HG03565 (cell line): ENCODE measurements around the gene NCOR1.
"Not testable (repeated sequence)": the region's sequence is repeated elsewhere in the genome, so short reads cannot be mapped to it uniquely, and the experiment has no call there.

ENCODE experiments used
- ATAC-seq: cut with Tn5 transposase; IDR thresholded peaks from one replicate; pipeline ENCODE4 v1.9.1; 2021; ENCODE audit warnings: mild to moderate bottlenecking, moderate library complexity; ENCODE audit not compliant: unreplicated experiment

NCOR1 gene

DNA sequence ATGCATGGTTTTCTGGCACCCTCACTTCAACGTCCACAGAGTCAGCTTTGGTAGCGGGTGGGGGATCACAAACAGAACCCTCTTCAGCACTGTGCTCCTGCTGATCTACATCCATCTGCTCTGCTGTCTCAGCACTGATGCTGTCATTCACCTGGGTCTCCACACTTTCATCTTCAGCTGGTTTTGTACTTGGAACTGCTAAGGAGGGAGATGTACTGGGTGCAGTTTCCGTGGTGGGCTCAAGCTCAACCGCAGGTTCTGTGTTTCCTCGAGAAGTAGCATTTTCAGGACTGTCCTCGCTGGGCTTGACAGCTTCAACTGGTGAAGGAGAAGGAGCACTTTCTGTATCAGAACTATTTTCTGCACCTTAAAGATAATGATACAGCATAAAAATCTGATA lies 113.9 kb downstream of the NCOR1 start:
- no peak for ATAC-seq

DNA sequence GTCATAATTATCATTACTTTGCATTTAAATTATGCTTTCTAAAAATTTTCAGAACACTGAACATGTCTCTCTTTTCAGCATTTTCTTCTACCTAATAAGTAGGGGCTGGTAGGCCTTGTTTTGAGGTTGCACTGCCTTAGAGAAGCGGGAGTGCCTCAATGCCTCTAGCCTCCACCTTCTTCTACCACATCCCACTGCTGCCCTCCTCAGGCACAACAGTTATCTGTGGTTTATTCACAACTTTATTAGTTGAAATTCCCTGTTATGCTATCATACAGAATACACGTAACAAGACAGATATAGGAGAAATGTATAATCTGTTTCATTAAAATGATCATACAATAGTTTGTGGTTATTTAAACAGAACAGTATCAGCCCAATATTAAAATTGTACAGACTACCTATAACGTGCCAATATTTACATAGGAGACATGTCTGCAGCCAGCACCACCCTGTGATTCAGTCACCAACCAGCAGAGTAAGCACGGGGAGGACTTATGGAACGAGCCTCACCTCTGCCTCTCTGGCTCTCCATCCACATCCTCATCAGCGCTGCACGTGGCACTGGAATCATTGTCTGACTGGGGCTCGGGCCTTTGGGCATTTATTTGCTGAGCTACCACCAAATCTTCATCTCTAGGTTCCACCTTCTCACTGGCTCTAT lies 114.5 kb downstream of the NCOR1 start:
- no peak for ATAC-seq

DNA sequence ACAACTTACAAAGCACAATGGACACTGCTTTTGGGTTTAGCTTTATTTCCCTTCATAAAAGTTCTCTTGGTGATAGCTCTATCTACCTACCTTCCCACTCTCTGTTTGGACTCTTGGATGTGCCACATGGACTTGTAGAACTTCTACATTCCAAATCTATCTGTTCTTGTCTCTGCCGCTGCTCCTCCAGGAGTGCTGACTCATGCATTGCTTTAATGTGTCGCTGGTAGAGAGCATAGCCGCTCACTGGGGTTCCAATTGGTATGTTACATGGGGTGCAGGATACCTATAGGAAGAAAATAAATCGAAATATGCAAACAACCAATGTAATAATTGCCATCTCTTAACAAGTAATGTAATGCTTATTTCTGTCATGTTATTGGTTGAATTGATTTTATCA lies 123.6 kb downstream of the NCOR1 start:
- ATAC-seq, result no peak

DNA sequence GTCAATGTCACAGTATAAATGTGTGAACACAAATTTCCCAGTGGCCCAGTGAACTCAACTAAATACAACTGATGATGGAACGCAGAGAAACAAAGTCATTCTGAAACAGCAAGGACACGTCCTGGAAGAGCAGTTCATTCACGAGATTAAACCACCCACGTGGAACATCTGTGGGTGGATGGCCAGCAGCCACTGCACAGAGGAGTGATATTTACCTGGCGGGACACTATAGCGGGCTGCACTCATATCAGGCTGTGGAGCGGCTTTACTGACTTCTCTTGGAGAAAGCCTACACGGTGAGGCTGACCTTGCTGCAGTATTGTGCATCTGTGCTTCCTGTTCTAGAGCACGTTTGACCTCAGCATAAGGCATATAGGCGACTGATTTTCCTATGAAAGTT lies 128.4 kb downstream of the NCOR1 start:
- no peak for ATAC-seq

DNA sequence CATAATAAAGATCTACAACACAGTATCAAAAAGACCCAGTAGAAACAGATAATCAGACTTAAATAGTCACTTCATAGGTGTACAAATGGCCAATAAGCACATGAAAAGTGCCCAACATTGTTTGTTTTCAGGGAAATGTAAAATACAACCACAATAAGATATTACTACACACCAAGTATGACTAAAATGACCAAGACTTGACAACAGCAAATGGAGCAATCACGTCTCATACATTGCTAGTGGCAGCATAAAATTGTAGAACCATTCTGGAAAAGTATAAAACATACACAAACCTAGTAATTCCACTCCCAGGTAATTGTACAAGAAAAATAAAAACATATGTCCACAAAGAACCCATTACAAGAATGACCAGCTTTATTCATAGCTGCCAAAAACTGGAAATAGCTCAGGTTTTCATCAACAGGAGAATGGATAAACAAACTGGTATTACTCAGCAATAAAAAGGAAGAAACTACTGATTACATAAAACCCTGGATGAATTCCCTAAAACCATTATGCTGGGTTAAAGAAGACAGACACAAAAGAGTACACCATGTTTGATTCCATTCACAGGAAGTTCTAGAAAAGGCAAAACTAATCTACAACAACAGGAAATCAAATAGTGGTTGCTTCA lies 130.2 kb downstream of the NCOR1 start:
- no peak for ATAC-seq

DNA sequence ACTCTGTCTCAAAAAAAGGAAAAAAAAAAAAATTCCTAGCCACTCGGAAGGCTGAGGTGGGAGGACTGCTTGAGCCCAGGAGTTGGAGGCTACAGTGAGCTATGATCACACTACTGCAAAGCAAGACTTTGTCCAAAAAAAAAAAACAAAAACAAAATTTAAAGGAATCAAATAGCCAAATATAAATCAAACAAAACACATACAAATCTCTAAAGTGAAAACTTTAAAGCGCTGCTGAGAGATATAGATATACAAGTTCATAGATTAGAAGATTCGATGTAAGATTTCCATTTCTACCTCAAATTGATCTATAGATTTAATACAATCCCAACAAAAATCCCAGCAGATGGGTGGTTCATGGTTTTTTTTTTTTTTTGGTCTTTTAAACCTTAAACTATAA lies 132.1 kb downstream of the NCOR1 start:
- ATAC-seq, result no peak

DNA sequence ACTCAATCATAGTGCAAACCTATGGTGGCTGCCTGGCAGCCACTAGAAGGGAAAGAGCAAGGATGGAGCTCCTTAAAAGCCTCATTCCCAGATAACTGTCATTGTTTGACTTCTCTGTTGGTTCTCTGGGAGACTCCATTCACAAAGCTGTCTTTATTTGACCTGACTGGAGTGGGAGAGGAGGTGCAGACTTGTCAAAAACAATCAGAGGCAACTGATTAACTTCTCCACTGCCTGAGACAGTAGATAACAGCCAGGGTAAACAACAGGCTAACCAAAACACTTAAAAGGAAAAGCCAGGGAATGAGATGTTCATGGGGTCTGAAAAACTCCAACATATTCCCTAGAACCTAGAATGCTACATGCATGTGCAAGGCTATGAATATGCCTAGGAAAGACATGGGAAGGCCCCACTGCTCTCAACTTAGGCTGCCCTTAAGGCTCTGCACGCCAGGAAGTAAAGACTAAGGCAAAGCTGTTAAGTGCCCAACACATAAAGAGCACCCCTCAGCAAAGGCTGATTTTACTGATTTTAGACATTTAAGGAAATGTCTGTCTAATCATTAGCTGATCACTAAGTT lies 133.7 kb downstream of the NCOR1 start:
- ATAC-seq, result no peak

DNA sequence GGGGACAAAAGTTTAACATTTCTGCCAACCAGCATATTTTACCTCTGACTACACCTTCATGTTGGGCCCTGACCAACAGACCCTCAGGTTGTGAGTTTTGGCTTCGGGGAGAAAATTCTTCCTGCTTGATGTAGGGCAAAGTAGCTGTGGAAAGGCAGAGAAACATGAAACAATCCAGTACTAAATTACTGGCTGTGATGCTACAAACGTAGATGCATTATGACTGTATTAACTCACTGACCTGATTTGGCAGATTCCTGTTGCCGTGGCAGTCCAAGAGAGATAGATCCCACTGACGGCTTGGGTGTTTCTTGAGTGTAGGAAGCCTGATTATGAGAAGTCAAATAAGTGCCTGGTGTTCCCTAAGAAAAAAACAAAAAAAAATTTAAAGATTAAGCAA lies 135.0 kb downstream of the NCOR1 start:
- ATAC-seq, result no peak

DNA sequence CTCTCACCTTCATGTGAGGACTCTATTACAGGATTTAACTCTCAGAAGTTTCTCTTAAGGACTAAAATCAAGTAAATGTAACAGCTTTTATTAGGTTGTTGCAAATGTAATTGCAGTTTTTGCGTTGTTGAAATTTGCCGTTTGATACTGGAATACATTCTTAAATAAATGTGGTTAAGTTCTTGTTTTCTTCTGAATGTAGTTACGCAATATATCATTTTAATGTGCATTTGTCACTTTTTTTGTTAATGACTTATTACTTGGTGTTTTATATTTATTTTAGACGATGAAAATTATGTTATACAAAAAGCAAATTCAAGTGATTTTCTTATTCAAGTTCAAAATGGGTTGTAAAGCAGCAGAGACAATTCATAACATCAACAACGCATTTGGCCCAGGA lies 139.4 kb downstream of the NCOR1 start:
- ATAC-seq, result no peak

DNA sequence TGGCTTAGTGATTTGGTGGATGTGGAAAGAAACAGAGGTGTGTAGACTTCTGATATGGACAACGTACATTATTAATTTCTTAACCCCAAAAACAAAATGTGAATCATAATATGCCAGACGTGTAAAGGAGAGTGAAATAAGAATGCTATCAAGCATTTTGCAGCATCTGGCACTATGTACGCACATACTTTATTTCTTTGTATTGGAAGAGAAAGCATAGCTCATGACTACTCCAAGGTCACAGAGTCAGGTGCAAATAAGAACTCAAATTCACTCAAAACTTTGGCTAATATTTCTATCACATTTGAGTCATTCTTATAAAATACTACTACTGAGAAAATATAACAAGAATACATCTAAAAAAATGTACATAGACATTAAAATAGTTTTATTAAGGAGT lies 140.9 kb downstream of the NCOR1 start:
- ATAC-seq, result no peak

DNA sequence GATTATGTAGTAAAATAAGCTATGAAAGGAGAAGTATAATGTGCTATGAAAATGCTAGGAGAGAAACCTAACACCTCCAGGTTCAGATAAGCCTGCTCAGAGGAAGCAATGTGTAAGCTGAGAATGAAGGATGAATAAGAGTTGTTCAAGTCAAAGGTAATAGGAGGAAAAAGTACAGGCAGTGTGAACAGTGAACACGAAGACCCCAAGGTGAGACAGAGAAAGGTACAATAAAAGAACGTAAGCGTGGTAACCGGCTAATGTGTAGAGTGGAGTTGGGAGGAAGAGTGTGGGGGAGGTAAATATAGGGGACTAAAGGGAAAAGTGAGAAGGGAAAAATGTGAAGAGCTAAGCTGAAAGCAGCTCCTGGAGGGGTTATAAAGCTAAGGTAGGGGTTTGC lies 141.5 kb downstream of the NCOR1 start:
- no peak for ATAC-seq

DNA sequence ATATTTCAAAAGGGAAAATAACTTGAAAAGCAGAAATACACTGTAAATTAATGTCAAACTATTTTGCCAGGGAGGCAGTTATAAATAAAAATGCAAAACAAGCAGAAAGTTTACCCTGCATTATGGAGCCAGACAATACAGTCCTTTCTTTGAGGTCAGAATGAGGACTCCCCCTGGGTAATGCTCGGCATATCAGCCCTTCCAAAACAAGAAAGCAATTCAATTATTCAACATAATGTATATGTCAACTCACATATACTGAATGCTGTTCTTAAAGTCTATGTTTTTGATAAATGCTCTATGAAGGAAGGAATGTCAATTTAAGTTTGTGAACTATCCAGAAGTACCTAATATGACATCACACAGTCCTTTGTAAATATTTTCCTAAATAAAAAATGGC lies 143.3 kb downstream of the NCOR1 start:
- no peak for ATAC-seq

DNA sequence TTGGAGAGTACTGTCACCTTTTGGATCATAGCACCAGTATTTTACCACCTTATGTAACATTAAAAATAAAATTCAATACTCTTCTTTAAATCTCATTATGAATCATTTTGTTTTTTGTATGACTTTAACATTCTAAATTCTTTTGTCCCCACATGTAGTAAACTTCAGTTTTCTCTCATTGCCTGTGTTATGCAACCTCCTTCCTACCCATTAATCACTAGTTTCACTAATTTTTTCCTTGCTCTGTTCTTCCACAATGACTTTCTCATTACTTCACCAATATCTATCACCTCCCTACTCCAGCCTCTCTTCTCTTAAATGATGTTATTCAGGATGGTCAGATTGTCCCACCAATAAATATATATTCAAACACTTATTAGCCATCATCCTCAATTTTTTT lies 147.0 kb downstream of the NCOR1 start:
- ATAC-seq, result no peak

DNA sequence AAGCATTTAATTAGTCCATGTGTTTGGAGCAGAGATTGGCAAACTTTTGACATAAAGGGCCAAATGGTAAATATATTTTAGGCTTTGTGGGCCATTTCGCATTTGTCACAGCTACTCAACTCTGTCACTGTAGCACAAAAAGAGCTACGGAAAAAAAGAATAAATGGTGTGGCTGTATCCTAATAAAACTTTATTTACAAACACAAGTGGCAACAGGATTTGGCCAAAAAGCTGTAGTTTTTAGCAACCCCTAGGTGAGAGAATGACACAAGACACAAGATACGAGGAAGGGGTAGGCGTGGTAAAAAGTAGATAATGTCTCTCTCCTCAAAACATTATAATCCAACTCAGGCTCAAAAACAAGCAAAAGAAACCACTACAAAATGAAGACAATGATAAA lies 149.2 kb downstream of the NCOR1 start:
- no peak for ATAC-seq

DNA sequence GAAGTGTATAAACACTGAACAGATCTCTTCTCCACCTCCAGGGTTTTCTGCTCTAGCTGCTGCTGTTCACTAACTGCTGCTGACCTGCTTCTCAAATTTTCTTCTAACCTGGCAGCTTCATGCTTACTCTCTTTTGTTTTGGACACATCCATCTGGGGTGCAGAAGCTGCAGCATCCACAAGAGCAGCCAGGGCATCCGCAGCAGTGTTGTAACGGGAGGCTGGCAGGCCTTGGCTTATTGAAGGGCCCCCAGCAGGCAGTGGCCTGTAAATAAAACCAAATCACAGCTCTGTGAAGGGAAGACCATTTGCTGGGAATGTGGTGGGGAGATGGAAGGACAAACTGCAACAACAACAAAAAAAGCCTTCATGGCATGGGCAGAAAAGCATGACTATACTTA lies 153.7 kb downstream of the NCOR1 start:
- ATAC-seq, result no peak

DNA sequence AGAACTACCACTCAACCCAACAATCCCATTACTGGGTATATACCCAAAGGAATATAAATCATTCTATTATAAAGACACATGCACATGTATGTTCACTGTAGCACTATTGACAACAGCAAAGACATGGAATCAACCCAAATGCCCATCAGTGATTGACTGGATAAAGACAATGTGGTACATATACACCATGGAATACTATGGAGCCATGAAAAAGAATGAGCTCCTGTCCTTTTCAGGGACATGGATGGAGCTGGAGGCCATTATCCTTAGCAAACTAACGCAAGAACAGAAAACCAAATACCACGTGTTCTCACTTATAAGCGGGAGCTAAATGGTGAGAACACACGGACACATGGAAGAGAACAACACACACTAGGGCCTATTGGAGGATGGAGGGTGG lies 160.2 kb downstream of the NCOR1 start:
- not testable (repeated sequence) for ATAC-seq

DNA sequence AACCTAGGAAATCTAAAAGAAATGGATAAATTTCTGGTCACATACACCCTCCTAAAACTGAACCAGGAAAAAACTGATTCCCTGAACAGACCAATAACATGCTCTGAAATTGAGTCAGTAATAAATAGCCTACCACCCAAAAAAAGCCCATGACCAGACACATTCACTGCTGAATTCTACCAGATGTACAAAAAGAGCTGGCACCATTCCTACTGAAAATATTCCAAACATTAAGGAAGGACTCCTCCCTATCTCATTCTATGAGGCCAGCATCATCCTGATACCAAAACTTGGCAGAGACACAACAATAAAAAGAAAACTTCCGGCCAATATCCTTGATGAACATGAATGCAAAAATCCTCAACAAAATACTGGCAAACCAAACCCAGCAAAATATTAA lies 162.8 kb downstream of the NCOR1 start:
- ATAC-seq, result no peak

DNA sequence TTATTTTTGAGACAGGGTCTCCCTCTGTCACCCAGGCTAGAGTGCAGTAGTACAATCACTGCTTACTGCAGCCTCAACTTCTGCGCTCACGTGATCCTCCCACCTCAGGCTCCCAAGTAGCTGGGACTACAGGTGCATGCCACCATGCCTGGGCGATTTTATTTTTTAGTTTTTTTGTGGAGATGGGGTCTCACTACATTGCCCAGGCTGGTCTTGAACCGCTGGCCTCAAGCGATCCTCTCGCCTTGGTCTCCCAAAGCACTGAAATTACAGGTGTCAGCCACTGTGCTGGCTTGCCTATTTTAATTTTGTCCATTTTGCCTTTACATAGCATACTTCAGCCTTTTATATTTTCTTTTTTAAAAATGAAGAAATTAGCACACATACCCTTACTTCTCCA lies 164.5 kb downstream of the NCOR1 start:
- no peak for ATAC-seq

DNA sequence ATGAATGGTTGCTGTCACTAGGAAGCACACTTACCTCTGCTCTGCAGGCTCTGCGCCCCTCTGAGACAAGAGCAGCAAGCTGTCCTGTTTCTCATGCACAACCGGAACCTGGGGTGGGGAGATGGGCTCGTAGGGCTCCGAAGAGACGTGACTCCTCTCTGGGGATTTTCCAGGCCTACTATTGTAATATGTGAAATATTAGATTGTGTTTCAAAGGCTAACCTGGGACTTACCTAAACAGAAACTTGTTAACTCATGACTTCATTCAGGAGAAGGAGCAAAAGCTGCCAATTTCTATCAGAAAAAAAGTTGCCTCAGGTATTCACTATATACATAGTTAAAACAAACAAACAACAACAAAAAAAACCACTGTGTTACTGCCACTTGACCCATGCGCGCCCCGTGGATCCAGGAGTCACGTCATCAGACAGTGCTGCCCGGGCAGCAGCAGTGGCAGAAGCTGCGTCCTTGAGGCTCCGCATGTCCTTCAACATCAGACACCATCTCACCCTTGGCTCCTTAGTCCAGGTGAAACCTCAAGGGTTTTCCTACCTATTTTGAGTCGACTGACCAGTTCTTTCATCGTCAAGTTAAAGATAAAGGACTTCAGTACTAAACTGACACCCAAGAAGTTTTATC lies 166.4 kb downstream of the NCOR1 start:
- no peak for ATAC-seq

DNA sequence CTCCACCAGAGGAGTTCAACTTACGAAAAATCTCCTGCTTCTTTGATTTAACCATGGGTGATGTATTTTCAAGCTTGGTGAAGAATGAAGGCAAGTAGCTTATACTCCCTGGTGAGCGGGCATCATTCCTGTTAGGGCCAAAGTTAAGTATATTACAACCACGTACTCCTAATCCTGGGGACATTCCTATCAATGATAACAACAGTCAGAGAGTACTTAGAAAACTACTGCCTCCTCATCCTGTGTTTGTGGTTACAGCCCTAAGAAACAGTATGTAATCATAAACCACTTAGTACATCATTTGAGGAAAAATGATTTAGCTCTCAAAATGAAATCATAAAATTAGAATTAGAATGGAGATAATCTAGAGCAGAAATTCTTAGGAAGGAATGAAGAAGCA lies 168.4 kb downstream of the NCOR1 start:
- ATAC-seq, result no peak

DNA sequence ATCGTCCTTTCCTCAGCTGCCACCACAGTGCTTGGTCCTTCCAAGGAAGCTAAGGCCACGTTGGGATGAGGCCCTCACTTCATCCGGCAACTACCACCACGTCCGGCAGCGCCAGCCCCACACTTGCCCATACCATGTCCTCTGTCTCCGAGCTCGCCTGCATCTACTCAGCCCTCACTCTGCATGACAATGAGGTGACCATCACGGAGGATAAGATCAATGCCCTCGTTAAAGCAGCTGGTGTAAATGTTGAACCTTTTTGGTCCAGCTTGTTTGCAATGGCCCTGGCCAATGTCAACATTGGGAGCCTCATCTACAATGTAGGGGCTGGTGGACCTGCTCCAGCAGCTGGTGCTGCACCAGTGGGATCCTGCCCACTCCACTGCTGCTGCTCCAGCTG lies 170.8 kb downstream of the NCOR1 start:
- ATAC-seq, result no peak

DNA sequence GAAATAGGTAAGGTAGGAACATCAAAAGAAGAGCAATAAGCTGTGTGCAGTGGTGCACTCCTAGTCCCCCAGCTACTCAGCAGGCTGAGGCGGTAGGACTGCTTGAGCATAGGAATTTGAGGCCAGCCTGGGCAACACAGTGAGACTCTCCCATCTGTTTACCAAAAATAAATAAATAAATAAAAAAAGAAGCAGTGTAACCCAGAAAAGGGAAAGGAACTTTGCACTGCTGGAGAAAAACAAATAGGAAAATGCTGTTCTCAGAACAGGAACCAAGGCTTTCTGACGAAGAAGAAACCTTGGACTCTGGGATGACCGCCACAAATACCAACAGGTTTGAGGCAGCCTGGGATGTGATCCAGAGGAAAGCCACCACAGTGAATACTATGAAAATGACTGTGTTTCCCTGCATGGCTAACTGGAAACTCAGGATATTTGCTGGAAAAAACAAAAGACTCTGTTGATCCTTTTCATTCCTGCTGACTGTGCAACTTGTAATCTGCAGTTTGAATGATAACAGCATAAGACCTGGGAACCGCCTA lies 174.6 kb downstream of the NCOR1 start:
- ATAC-seq, result no peak
